Fibroblast of villous mesenchyme (primary cell): ENCODE data around the gene LGALS9. TPM values are rescaled to one million over a fixed set of nuclear protein-coding genes. Genes with fewer than 3 reads are reported as not detected.
"Not testable (repeated sequence)": the region's sequence is repeated elsewhere in the genome, so short reads cannot be mapped to it uniquely, and the experiment has no call there.

Experiments
- DNase-seq: peaks from one replicate; pipeline ENCODE4 v3.0.0-alpha.2; 2010; ENCODE audit warnings: low read depth
- H3K4me3 ChIP-seq: 2 replicates; pipeline ENCODE4 v1.5.1; 2011; ENCODE audit warnings: low read depth, mild to moderate bottlenecking, low read length
- CTCF ChIP-seq: IDR thresholded peaks from 2 replicates; pipeline ENCODE4 v1.5.1; 2012; ENCODE audit warnings: low read depth, mild to moderate bottlenecking, low read length; ENCODE audit not compliant: insufficient read depth
- total RNA-seq: library from RNA; depleted of rRNA; stranded (reverse); fragments of >200 nt; gene quantifications from 2 replicates; pipeline ENCODE4 v1.2.3, GENCODE V29; 2012

LGALS9 gene
- total RNA-seq, 1 donor = 1.7 TPM

- no peak for DNase-seq
- no peak overlapping the region for H3K4me3 ChIP-seq
- TF ChIP-seq CTCF = no peak
Measured at GRCh38 chr17:27665549-27665948, 34.6 kb downstream of the LGALS9 start.

GRCh38 chr17:27666270-27666669 lies 35.3 kb downstream of the LGALS9 start:
- not testable (repeated sequence) for DNase-seq, H3K4me3 ChIP-seq

GRCh38 chr17:27666831-27667560 lies 36.0 kb downstream of the LGALS9 start:
- H3K4me3 ChIP-seq = no peak overlapping the region
- TF ChIP-seq CTCF = no peak
- DNase-seq = no peak

- TF ChIP-seq CTCF = no peak
- no peak for DNase-seq
- no peak overlapping the region for H3K4me3 ChIP-seq
Measured at GRCh38 chr17:27667656-27668487, 36.9 kb downstream of the LGALS9 start.

- no peak for TF ChIP-seq CTCF
- no peak for DNase-seq
- H3K4me3 ChIP-seq = no peak overlapping the region
Measured at GRCh38 chr17:27668488-27668823, 37.5 kb downstream of the LGALS9 start.

GRCh38 chr17:27669136-27669535 lies 38.1 kb downstream of the LGALS9 start:
- no peak for DNase-seq
- no peak for TF ChIP-seq CTCF
- H3K4me3 ChIP-seq = no peak overlapping the region

- no peak for TF ChIP-seq CTCF
- no peak for DNase-seq
- no peak overlapping the region for H3K4me3 ChIP-seq
Measured at GRCh38 chr17:27669850-27670249, 38.9 kb downstream of the LGALS9 start.
